Duodenal mucosa (tissue), 2 donors: ENCODE results near the gene GPC5.

Source experiments
- H3K27ac ChIP-seq: one replicate; pipeline ENCODE4 v1.7.0; 2013; ENCODE audit warnings: low read depth, low read length
- H3K27me3 ChIP-seq, 2 donors: one replicate each; pipeline ENCODE4 v1.7.0; 2013; ENCODE audit warnings: low read length in 2 of 2, control low read depth in 1 of 2; ENCODE audit not compliant: insufficient read depth in 2 of 2, control insufficient read depth in 1 of 2
- H3K36me3 ChIP-seq, 2 donors: one replicate each; pipeline ENCODE4 v1.7.0; 2013; ENCODE audit warnings: low read length in 2 of 2, control low read depth in 1 of 2; ENCODE audit not compliant: insufficient read depth in 2 of 2, control insufficient read depth in 1 of 2
- H3K4me1 ChIP-seq, 2 donors: one replicate each; pipeline ENCODE4 v1.7.0; 2013; ENCODE audit warnings: low read length in 2 of 2, control low read depth in 1 of 2; ENCODE audit not compliant: insufficient read depth in 2 of 2, control insufficient read depth in 1 of 2
- H3K4me3 ChIP-seq, 2 donors: one replicate each; pipeline ENCODE4 v1.7.0; 2013; ENCODE audit warnings: low read length in 2 of 2, low read depth in 1 of 2
- H3K9ac ChIP-seq, 2 donors: one replicate each; pipeline ENCODE4 v1.7.0; 2013; ENCODE audit warnings: low read length in 2 of 2, low read depth in 1 of 2
- H3K9me3 ChIP-seq, 2 donors: one replicate each; pipeline ENCODE4 v1.7.0; 2013; ENCODE audit warnings: low read length in 2 of 2, control low read depth in 1 of 2; ENCODE audit not compliant: control insufficient read depth in 1 of 2

The GPC5 gene

GRCh38 chr13:91741925-91742324 lies 343.5 kb downstream of the GPC5 start:
- Histone ChIP-seq H3K9me3 (no peaks in the 10 kb centered on the region), H3K4me1 (no peaks in the 10 kb centered on the region), H3K9ac (no peak overlapping the region), H3K4me3 (no peak overlapping the region), H3K27me3 (no peaks in the 10 kb centered on the region), H3K36me3 (no peaks in the 10 kb centered on the region), H3K27ac (no peak overlapping the region)

DNA sequence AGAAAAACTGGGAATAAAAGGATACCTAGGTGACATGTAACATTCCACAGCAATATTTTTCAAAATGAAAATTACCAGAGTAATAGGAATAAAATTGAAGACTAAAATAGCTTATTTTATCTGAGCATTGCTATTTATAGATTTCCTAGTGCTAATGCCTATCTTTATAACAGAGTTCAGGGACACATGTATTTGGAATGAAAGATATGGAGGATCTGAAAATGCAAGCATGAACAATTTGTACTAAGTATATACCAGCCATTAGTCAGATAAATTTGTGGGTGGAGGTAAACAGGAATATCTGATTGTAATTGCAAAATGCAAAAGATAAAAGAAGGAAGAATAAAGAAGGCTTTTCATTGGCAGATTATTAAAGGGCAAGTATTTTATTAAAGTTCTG lies 345.9 kb downstream of the GPC5 start:
- H3K27me3 ChIP-seq, result no peaks in the 10 kb centered on the region
- H3K4me3 ChIP-seq, result no peak overlapping the region
- H3K27ac ChIP-seq, result no peak overlapping the region
- H3K9ac ChIP-seq, result no peak overlapping the region
- no peaks in the 10 kb centered on the region for H3K4me1 ChIP-seq
- H3K9me3 ChIP-seq, result no peaks in the 10 kb centered on the region
- H3K36me3 ChIP-seq, result no peaks in the 10 kb centered on the region

DNA sequence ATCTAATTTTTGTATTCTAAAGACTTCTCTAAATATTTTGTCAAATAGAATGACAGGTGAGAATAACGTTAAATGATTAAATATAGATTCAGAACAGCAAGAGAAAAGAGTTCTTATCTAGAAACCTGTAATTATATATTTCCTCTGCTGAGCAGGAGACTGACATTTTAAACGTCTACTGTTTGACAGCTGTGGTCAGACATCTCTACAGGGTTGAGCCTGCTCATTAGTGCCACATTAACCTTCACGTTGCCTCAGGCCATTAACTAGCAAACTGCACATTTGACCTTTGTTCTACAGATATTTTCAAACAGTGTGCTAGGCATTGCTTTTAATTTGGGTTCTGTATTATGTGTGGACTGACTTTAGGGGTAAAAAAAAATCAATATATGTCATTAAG lies 347.5 kb downstream of the GPC5 start:
- Histone ChIP-seq H3K9me3 (no peaks in the 10 kb centered on the region), H3K27me3 (no peaks in the 10 kb centered on the region), H3K27ac (no peak overlapping the region), H3K4me3 (no peak overlapping the region), H3K9ac (no peak overlapping the region), H3K4me1 (no peaks in the 10 kb centered on the region), H3K36me3 (no peaks in the 10 kb centered on the region)

DNA sequence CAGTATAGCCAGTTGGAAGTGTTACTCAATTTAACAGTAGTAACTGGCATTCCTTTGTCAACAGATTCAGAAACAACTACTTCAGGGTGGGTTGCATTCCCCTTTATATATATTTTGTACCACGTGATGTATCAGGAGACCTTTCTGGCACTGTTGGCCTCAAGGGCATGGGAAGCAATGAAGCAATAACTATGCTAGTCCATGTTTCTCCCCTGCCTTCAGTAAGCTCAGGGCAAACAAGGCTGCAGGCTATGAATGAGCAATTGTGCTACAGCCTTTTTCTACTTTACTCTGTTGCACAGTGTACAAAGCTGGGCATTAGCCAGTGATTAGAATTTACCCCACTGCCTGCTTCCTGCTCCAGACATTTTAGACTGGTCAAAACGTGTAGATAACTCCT lies 348.8 kb downstream of the GPC5 start:
- Histone ChIP-seq H3K36me3 (no peaks in the 10 kb centered on the region), H3K4me1 (no peaks in the 10 kb centered on the region), H3K4me3 (no peak overlapping the region), H3K27ac (no peak overlapping the region), H3K9me3 (no peaks in the 10 kb centered on the region), H3K27me3 (no peaks in the 10 kb centered on the region), H3K9ac (no peak overlapping the region)

- no peaks in the 10 kb centered on the region for H3K9me3 ChIP-seq
- H3K4me3 ChIP-seq, result no peak overlapping the region
- H3K36me3 ChIP-seq, result no peaks in the 10 kb centered on the region
Measured at GRCh38 chr13:91748416-91749089, 350.1 kb downstream of the GPC5 start.

DNA sequence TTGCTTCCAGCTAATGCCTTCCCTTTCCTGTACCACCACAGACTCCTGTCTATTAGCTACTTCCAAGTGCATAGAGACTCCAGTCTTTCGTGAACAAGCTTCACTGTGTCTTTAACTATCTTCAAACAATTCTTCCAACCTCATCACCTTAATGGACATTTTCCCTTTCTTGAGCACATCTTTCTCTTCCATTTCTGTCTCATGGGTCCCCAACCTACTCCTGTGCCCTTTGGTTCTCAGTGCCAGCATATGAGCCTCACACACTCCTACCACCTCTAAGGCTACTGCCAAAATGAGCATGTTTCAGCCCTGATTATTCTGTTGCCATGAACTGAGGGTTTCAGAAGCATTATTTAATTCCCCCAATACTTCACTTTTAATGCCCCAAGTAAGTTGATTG lies 360.3 kb downstream of the GPC5 start:
- H3K9ac ChIP-seq, result no peak overlapping the region
- H3K9me3 ChIP-seq, result no peaks in the 10 kb centered on the region
- H3K27ac ChIP-seq, result no peak overlapping the region
- H3K36me3 ChIP-seq, result no peaks in the 10 kb centered on the region
- H3K27me3 ChIP-seq, result no peaks in the 10 kb centered on the region
- no peaks in the 10 kb centered on the region for H3K4me1 ChIP-seq
- no peak overlapping the region for H3K4me3 ChIP-seq

More at GRCh38 chr13:91748416-91749089, 350.1 kb downstream of the GPC5 start:
- Histone ChIP-seq H3K27me3 (no peaks in the 10 kb centered on the region), H3K4me1 (no peaks in the 10 kb centered on the region), H3K27ac (no peak overlapping the region), H3K9ac (no peak overlapping the region)

DNA sequence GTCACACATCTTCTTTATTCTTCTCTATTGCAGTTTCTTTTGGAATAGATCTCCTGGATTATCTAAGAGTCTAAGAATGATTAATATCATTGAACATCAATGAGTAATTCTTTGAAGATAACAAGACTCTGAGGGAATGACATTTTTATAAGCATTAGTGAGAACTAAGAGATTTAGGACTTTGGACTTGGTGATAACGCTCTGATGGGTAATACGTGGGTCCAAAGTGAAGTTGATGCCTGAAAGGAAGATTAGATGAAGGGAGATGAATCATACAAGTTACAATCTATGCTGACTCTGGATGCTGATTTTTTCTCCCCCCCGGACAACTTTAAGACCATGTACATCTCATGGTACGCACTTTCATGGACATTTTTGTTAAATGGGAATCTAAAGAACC lies 364.5 kb downstream of the GPC5 start:
- H3K36me3 ChIP-seq, result no peaks in the 10 kb centered on the region
- H3K9ac ChIP-seq, result no peak overlapping the region

GRCh38 chr13:91764527-91764926 lies 366.1 kb downstream of the GPC5 start:
- Histone ChIP-seq H3K9me3 (no peaks in the 10 kb centered on the region), H3K4me3 (no peak overlapping the region), H3K4me1 (no peaks in the 10 kb centered on the region), H3K36me3 (no peaks in the 10 kb centered on the region), H3K9ac (no peak overlapping the region), H3K27me3 (no peaks in the 10 kb centered on the region), H3K27ac (no peak overlapping the region)

More for the DNA sequence above, 364.5 kb downstream of the GPC5 start:
- H3K27me3 ChIP-seq, result no peaks in the 10 kb centered on the region
- no peak overlapping the region for H3K4me3 ChIP-seq
- H3K4me1 ChIP-seq, result no peaks in the 10 kb centered on the region
- no peaks in the 10 kb centered on the region for H3K9me3 ChIP-seq
- no peak overlapping the region for H3K27ac ChIP-seq

DNA sequence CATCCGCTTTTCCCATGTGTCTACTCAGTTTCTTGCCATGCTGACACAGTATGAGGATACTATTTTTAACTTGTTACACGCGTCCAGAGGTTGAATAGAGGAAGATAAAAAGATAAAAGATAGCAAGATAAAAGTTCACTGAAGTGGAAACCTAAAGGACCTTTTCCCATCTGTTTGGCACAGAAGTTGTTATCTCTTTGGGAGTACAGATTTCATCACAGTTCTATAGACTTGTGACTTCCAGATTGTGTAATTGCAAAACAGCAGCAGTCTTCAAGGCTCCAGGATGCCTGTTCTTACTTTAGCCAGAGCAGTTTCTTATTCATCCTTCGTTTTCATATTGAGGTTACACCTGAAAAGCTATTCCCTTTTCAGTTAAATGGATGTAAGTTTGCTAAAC lies 369.2 kb downstream of the GPC5 start:
- no peak overlapping the region for H3K27ac ChIP-seq
- H3K9ac ChIP-seq, result no peak overlapping the region
- H3K4me3 ChIP-seq, result no peak overlapping the region
- H3K4me1 ChIP-seq, result no peaks in the 10 kb centered on the region
- H3K36me3 ChIP-seq, result no peaks in the 10 kb centered on the region
- no peaks in the 10 kb centered on the region for H3K9me3 ChIP-seq
- no peaks in the 10 kb centered on the region for H3K27me3 ChIP-seq

GRCh38 chr13:91768746-91769145 lies 370.3 kb downstream of the GPC5 start:
- H3K27ac ChIP-seq, result no peak overlapping the region
- no peaks in the 10 kb centered on the region for H3K9me3 ChIP-seq
- H3K4me3 ChIP-seq, result no peak overlapping the region
- no peaks in the 10 kb centered on the region for H3K4me1 ChIP-seq
- no peak overlapping the region for H3K9ac ChIP-seq
- no peaks in the 10 kb centered on the region for H3K27me3 ChIP-seq
- no peaks in the 10 kb centered on the region for H3K36me3 ChIP-seq

GRCh38 chr13:91771229-91771628 lies 372.8 kb downstream of the GPC5 start:
- H3K27me3 ChIP-seq, result no peaks in the 10 kb centered on the region
- no peak overlapping the region for H3K9ac ChIP-seq
- no peak overlapping the region for H3K4me3 ChIP-seq

More at GRCh38 chr13:91771229-91771628, 372.8 kb downstream of the GPC5 start:
- no peak overlapping the region for H3K27ac ChIP-seq
- no peaks in the 10 kb centered on the region for H3K4me1 ChIP-seq
- no peaks in the 10 kb centered on the region for H3K9me3 ChIP-seq
- no peaks in the 10 kb centered on the region for H3K36me3 ChIP-seq
